HG03460 (cell line): ENCODE results near the gene NPY4R.
"Not testable (repeated sequence)": the region's sequence is repeated elsewhere in the genome, so short reads cannot be mapped to it uniquely, and the experiment has no call there.

Experiments used
- ATAC-seq: cut with Tn5 transposase; IDR thresholded peaks from one replicate; pipeline ENCODE4 v1.9.1; 2021; ENCODE audit not compliant: unreplicated experiment

The NPY4R gene, protein sequence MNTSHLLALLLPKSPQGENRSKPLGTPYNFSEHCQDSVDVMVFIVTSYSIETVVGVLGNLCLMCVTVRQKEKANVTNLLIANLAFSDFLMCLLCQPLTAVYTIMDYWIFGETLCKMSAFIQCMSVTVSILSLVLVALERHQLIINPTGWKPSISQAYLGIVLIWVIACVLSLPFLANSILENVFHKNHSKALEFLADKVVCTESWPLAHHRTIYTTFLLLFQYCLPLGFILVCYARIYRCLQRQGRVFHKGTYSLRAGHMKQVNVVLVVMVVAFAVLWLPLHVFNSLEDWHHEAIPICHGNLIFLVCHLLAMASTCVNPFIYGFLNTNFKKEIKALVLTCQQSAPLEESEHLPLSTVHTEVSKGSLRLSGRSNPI

DNA sequence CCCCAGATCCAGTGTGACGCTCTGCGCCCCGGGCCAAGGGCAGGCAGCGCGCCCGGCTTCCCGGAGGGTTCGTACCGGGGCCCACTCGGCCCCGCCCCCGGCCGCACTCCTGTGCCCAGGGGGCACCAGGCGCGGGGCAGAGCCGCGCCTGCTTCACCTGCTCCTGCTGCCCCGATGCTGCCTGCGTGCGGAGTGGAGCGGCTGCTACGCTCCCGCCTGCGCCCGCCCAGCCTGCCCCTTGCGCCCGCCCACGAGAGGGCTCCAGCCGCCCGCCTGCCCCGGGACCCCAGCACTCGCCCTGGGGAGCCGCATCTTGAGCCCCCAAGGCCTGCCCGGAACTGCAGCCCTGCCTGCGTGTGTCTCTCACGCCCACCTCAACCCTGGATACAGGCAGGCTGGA, at the start of gene NPY4R:
Gene NPY4R (minus strand): TSS at position 194 of the 400 bp plus-strand sequence. CDS start 3,323 bp downstream, outside the sequence.
- ATAC-seq, result not testable (repeated sequence)

DNA sequence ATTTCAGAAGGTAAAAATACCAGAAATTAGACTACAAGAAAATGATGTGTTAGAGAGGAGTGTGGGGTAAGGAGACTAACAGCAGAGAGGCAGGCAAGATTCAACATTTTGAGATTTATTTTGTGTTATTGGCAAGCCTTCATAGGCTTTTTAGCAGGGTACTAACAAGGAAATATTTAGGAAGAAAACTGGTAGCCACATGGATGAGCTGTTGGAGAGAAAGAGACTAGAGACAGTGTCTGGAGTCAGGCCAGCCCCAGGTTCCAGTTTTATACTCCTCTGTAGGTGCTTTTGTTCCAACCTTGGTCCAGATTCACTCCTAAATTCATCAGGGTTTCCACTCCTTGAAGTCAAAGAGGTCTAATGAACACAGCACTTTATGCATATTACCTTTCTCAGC, 49.6 kb upstream of the NPY4R start:
- ATAC-seq, result no peak

DNA sequence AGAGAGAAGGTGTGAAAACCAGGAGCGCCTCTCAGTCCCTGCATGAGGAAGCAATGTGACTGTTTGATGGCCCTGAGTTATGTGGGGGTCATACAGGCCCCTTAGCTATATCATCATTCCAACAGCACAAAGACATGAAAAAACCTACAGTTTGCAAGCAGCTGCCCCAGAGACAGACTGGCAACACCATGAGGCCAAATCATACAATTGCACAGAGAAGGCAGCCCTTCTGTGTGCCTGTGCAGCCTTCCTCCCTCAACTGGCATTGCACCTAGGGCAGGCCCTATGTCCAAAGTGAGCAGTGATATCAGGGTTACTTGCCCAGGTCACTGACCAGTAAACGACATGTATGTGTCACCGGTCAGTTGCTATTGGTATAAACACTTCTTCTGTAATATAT, 49.1 kb upstream of the NPY4R start:
- ATAC-seq, result no peak

DNA sequence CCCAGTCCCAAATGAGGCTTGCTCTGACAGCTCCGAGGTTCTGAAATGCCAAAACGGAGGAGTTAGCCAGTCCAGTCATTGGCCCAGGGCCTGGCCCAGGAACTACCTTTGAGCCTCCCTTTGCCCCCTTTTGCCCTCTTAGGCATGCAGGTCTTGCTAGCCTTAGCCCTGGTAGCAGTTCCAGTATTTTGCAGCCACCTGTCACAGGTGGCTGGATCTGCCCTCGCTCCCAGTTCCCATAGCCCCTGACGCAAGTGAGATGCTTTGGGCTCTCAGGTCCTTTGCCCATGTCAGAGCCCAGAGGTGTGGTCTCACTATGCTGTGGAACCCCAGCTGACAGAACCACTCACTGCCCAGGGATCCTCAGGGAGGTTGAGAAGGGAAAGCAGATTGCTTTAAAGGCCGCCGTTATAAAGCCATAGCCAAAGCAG, 48.7 kb upstream of the NPY4R start:
- no peak for ATAC-seq

DNA sequence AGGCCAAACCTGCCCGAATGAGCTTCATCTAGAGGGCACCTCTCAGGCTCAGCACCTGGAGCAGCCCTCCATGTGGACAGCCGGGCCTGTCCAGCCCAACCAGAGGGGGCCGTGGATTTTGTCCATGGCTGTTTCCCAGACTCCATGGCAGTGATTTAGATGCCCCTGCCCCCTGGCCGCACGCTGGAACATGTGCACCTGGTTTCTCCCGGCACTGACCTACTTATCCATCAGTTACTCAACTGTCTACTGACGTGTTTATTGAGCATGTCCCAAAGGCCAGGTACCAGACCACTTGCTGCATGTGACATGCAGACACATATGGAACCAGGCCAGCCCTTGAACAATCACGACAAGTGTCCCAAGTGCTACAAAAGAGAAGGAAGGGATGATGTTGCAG, 47.6 kb upstream of the NPY4R start:
- ATAC-seq, result not testable (repeated sequence)

DNA sequence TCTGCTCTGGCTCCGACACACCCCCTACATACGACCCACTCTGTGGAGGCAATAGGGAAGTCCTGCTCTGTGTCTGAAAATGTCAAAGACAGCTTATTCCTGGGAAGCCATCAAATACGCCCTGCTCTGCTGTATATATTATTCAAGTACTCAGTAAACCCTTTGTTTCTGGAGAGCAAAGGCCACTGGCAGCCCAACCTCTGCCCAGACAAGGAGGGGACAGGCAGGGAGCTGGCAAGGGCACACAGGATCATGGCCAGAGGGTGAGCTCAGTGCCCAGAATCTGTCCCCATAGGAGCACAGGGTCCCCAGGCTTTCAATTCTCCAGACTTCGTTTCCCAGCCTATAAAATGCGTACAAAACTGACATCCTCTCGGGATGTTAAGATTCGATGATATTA, 47.0 kb upstream of the NPY4R start:
- ATAC-seq, result not testable (repeated sequence)

DNA sequence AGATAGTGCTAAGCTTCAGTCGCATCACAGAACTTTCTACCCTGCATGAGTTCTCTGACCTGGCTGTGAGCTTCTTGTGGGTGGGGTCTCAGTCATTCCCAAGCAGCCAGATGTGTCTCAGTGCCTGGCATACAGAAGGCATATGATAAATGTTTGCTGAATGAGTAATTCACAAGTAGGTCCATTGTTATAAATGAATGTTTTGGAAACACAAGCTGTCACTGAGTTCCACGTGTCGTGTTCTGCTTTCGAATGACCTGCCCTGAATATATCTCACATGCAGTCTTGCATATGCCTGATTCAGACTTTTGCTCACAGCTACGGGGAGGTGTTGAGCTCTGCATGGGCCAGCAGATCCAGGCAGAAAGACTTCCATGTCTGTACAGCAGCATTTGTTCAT, 46.2 kb upstream of the NPY4R start:
- not testable (repeated sequence) for ATAC-seq

DNA sequence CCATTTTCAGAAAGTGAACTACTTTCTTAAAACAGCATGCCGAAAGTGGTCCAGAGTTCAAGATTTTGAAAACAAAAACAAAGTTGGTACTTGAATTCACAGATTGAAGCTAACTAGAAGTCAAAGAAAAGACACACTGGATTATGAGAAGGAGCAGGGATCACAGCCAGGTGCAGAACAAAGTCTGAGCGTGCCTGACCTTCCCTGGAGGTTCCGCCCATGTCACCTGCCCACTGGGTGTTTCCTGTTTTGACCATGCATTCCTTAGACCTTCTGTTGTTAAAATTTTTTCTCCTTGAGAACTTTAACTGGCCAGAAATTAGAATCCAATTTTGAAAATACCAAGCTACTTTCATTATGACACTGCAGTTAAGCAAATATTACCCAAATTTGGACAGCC, 34.2 kb upstream of the NPY4R start:
- not testable (repeated sequence) for ATAC-seq

DNA sequence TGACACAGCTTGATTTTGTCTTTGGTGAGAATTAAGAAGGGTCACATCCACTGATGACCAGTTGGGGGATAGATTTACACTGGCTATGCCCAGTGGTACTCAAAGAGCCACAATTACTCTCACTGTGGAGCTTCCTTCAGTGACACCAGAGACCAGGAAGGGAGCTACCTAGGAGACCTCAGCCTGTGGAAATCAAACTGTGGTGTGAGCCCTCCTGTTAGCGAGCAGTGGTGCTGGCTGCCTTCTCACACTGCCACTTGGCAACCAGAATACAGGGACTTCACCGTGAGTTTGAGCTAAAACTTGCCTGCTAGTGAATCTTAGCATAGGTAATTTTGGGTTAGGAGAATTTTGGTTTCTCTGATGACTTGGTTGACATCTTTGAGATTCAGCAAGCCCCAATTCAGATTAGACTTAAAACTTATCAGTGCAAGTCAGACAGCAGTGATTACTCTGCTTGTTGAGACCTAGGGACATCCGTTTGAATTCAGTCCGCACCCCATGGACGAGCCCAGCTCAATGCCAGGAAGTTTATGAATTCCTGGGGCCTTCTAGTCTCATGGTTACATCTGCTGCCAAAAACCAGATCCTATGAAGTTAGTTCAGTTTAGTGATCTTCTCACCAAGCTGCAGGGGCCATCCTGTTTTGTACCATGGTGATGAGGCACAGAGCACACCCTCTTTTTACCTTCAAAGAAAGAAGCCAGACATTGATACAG, 33.4 kb upstream of the NPY4R start:
- not testable (repeated sequence) for ATAC-seq

DNA sequence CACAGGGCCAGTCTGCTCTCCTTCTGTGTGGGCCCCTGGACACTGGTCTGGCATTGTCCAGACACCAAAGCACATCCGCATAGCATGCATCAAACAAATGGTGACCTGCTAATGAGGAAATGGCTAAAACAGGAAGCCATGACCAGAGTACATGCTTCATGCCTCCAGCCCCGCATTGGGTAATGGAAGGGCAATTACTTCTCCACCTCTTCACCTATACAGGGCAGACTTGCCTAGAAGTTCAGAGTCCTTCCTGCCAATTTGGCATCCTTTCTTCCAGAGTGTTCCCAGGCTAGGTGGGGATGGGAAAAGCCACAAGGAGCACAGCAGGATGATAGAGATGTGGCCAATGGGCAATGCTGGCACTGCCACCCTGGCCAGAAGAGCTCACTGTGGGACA, 32.1 kb upstream of the NPY4R start:
- not testable (repeated sequence) for ATAC-seq

DNA sequence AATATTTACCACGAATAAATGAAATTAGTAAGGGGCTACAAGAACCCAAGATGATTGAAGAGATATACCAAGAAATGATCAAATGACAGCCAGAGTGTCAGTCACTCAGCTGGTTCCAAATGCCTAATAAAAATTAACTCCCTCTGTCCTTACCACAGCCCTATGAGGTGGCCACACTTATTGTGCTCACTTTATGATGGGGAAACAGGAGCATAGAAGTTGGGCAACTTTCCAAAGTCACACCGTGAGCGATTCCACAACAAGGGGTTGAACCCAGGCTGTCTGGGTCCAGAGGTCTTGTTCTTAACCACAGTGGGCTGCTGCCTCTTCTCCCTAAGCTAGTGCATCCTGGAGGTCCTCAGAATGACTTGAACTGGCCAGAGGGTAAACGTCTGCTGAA, 31.6 kb upstream of the NPY4R start:
- ATAC-seq, result not testable (repeated sequence)

DNA sequence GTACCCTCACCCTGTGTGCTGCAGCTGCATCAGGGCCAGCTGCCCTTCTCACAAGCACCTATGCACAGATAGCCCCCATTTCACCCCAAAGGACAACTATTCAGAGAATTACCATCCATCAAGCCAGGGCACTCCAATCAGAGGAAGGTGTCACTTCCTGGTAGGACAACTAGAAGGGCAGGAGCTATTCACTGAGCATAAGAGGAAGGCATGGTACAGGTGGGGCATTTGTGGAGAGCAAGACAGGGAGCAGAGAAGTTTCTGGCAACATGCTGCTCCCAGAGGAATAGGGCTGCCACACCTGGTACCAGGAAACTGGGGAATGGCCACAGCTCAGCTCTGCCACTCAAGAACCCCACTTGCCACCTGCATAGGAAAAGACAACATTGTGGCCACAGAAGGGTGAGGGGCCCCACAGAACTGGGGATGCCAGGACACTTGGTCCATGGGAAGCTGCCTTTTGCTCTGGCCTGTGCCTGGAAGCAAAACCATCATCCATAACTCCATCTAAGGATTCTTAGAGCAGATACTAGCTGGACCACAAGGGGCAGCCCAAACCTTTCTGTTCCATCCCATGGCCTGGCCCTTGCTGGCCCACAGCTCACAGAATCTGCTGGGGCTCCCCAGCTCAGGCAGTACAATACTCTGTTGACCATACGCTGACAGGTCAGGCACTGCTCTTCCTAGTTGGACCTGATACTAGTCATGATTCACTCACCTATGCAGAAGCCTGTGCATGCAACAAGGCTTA, 25.8 kb upstream of the NPY4R start:
- not testable (repeated sequence) for ATAC-seq

DNA sequence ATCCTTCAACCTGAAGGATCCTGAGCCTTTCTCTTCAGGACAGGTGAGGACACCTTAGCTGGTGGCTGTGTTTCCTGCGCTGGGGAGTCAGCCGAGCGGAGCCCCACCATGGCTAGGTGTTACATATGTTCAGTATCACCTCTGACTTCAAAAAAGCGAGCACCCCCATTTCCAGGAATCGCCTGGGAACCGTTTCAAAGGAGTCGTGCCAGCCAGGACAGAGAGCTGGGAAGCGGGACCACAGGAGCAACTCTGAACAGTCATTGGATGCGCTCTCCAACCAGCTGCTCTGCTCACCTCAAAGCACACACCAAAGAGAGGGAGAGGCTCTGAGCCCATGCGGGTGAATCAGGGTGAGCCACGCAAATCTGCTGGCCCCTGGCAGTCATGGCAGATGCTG, 24.5 kb upstream of the NPY4R start:
- ATAC-seq, result not testable (repeated sequence)

DNA sequence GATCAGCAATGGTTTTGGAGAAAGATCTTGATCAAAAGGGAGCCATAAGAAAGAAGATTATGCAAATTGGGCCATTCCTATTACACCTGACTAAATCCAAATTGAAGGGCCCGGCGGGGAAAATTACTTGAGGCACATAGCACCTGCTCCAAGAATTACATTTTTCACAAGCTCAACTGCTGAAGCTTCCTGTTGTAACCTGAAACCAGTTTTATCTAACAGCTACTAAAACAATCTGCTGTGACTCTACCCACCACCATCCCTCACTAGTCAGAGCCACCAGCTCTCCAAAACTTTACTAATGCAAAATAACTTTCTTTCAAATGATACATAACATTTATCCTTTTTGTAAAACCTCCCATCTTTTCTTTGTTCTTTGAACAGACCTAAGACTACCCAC, 20.7 kb upstream of the NPY4R start:
- not testable (repeated sequence) for ATAC-seq

DNA sequence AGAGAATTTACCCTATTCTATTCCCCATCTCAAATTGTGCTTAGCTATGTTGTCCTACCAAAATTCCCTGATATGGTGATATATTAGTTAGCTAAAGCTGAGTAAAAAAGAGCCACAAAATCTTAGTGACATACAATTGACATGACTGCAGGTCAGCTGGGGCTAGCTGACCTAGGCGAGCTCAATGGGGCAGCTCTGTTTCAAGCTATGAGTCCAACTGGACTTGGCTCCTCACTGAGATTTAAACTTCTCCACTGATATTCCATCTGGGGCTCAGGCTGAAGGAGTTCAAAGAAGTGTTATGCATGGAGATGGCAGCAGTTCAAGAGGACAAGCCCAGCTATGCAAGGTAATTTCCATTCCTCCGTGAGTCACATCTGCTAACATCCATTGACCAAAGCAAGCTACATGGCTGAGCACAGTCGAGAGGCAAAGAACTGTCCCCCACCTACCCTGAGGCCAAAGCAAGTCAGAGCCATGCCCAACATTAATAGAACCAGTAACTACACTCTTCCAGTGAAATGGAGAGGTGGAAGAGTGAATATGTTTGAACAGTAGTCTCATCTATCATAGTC, 9.1 kb upstream of the NPY4R start:
- not testable (repeated sequence) for ATAC-seq

DNA sequence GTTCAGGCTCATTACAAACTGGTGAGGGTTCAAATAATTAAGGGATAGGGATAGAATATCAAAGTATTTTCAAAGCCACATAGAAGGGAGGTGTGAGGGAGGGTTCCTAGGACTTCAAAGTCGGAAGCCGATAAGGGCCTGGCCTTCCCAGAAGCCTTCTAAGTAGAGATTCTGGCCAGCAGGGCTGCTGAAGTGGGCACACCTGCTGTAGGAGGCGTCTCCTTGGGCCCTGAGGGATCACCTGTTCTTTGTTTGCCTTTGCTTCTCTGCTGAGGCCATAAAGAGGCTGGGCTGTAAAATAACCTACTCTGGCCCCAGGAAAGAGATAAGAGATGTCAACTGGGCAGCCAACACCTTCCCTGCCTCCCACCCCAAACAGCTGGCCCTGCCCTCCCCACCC, 8.0 kb upstream of the NPY4R start:
- ATAC-seq, result not testable (repeated sequence)

DNA sequence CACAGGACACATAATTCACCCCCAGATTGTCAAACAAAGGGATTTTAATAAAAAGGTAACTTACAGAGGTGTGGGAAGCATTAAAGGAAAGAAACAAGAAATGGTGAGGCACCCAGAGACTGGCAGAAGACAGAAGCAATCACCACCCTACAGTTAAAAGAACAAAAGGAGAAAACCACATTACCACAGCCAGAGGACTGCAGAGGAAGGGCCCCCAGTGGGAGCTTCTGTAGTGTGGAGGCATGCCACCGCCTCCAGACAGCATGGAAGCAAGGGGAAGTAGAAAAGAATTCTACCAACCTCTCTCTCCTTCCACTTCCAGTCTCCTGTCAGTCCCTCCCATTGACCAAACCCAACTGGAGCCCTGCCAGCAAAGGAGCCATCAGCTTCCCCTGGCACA, 4.4 kb upstream of the NPY4R start:
- ATAC-seq, result not testable (repeated sequence)

DNA sequence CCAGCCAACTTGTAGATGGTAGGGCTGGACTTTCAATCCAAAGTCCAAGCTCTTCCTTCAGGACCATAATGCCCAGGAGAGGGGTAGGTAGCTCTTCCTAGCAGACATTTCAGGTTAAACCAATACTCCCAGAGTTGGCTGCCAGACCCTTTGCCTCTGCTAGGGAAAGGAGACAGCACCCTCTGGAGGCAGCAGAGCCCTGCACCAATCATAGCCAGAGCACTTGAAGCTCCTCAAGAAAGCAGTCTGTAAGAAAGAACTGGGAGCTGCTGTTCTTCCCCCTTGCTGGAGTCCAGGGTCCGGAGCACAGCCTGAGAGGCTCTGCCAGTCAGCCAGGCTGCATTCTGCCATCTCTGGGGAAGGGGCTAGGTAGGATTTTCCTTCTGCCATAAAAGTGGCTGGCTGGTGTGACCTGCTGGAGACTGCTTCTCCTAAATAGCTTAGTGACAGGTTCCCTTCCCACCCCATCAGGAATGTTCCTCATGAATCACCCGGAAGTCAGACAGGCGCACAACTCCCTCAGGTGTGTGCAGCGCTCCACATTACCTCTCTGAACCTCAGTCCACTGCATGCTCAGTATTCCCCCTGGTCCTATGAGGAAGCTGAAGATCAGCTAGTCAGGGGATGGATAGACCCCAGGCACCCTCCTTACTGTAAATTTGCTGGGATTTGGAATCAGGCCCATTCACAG, 2.5 kb upstream of the NPY4R start:
- not testable (repeated sequence) for ATAC-seq

DNA sequence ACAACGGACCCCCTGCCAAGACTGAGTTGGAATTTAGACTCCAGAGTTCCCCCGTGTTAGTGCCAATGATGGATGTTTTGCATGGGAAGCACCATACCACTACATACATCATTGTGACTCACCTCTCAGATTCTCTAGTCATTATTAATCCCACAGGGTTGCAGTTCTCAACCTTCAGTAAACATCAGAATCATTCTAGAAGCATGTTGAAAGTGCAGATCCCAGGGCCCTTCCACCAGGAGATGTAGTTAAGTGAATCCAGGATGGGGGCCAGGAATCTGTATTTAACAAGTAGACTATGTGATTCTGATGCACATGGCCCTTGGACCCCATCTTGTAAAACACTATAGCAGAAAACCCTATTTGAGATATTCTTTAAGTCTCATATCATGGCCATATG, 2.1 kb downstream of the NPY4R start:
- not testable (repeated sequence) for ATAC-seq

DNA sequence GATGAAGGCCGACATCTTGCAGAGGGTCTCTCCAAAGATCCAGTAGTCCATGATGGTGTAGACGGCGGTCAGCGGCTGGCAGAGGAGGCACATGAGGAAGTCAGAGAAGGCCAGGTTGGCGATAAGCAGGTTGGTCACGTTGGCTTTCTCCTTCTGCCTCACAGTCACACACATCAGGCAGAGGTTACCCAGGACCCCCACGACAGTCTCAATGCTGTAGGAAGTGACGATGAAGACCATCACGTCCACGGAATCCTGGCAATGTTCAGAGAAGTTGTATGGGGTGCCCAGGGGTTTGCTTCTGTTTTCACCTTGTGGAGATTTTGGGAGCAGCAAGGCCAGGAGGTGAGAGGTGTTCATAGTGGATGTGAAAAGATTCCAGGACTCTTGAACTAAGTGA, 3.5 kb downstream of the NPY4R start:
- ATAC-seq, result not testable (repeated sequence)

DNA sequence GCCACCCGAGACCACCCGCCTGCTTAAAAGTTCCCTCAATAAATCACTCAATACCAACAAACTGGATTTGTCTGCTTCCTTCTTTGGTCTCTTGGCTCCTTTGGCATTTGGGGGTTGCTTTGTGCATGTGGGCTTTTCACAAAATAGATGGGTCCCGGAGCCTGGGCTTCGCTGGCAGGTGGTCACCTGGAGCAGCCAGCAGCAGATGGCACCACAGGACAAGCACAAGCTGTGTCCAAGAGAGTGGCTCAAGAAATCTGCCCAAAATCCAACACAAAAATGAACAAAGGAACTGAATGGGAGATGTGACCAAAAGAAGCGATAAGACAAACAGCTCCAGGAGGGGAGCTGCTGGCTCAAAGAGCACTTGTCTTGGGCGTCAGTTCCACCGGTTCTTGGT, 6.2 kb downstream of the NPY4R start:
- not testable (repeated sequence) for ATAC-seq
